ENCODE data around the gene HMGCLL1.

Gene HMGCLL1

DNA sequence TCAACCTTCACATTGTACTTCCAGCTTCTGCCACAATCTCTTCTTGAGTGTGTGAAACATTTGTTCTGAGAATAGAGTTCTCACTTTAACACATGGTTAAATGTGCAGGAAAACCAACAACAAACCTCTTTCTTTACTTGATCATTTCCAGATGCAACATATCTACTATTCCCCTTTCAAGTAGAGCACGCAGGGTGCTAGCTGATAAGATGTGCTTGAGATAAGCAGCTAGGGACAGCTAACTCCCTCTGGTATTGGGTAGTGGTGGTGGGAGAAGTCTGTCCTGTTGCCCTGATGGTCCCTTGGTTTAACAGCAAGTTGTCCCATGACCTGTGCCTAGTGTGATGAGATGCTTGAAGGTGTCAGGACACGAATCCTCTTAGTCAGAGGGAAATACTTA is 15.4 kb upstream of the HMGCLL1 start:
- TF ChIP-seq, protein P1, sequence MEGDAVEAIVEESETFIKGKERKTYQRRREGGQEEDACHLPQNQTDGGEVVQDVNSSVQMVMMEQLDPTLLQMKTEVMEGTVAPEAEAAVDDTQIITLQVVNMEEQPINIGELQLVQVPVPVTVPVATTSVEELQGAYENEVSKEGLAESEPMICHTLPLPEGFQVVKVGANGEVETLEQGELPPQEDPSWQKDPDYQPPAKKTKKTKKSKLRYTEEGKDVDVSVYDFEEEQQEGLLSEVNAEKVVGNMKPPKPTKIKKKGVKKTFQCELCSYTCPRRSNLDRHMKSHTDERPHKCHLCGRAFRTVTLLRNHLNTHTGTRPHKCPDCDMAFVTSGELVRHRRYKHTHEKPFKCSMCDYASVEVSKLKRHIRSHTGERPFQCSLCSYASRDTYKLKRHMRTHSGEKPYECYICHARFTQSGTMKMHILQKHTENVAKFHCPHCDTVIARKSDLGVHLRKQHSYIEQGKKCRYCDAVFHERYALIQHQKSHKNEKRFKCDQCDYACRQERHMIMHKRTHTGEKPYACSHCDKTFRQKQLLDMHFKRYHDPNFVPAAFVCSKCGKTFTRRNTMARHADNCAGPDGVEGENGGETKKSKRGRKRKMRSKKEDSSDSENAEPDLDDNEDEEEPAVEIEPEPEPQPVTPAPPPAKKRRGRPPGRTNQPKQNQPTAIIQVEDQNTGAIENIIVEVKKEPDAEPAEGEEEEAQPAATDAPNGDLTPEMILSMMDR (IDR thresholded peaks at IDR 0.05; ENCODE audit: unreplicated experiment in 3 of 3) = no peak
- H3K4me3 Mint-ChIP-seq = no peak overlapping the region
- no peaks in the 10 kb centered on the region for H3K27me3 Mint-ChIP-seq (ENCODE audit: low read depth)
- H3K27ac Mint-ChIP-seq = no peak overlapping the region
- no peaks in the 10 kb centered on the region for H3K36me3 Mint-ChIP-seq (ENCODE audit: low read depth)
- no peaks in the 10 kb centered on the region for H3K9me3 Mint-ChIP-seq
- no peaks in the 10 kb centered on the region for H3K4me1 Mint-ChIP-seq

DNA sequence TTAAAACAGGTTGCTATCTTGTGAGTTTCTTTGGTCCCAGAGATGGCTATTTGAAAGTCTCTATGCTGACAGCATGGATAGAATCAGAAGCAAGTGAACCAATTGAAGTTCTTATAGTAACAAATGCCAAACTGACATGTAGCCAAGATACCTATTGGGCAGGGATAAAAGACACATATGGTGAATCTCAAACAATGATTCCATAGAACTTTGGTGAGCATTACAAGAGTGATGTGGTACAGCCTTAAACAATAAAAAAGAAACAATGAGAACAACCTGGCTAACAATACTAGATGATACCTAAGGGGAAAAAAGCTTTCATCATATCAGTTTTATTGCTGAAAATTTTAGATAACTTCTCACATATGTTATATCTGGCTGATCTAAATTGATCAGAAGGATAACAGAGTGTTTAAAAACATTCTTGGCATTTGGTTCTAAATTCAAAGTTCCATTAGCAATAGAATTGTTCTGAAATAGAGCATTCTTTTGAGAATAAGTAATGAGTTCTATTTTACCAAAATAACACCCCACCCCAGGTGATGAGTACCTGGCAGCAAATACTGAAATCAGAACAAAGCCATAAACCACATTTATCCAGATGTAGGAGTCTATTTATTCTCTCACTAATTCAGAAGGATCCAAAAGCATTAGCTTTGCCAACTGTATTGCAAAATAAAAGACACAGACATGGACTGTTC is 5.8 kb upstream of the HMGCLL1 start:
- Mint-ChIP-seq H3K4me1 (no peaks in the 10 kb centered on the region), H3K36me3 (ENCODE audit: low read depth) (no peaks in the 10 kb centered on the region), H3K27me3 (ENCODE audit: low read depth) (peaks cover 2% of the 10 kb centered on the region), H3K9me3 (peaks cover 10% of the 10 kb centered on the region), H3K27ac (no peak overlapping the region), H3K4me3 (no peak overlapping the region)
- TF ChIP-seq, protein P1 (IDR thresholded peaks at IDR 0.05; ENCODE audit: unreplicated experiment in 3 of 3) = no peak

DNA sequence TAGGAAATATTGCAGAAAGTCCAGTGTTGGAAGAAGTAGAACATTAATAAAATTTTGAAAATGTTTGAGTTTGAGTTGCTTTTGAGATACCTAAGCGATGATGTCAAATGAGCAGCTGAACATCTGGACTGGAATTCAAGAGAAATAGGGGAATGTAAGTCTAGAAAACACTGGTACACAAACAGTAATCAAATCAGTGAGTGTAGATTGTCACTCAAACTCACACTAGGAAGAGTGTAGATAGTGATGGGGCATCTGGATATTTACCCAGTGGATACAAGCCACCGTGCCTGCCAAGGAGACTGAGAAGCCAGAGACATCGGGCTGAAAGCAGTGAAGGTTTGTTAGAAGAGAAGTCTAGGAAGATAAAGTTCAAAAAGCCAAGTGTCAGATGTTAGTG is 2.2 kb downstream of the HMGCLL1 start:
- Mint-ChIP-seq H3K27me3 (ENCODE audit: low read depth) (peaks cover 11% of the 10 kb centered on the region), H3K9me3 (peaks cover 9% of the 10 kb centered on the region), H3K4me3 (peak overlapping the region in 2 of 3 experiments; percentile 24 to 70), H3K4me1 (peaks cover 5% of the 10 kb centered on the region), H3K27ac (no peak overlapping the region), H3K36me3 (ENCODE audit: low read depth) (no peaks in the 10 kb centered on the region)
- TF ChIP-seq, protein P1 (IDR thresholded peaks at IDR 0.05; ENCODE audit: unreplicated experiment in 3 of 3) = no peak

DNA sequence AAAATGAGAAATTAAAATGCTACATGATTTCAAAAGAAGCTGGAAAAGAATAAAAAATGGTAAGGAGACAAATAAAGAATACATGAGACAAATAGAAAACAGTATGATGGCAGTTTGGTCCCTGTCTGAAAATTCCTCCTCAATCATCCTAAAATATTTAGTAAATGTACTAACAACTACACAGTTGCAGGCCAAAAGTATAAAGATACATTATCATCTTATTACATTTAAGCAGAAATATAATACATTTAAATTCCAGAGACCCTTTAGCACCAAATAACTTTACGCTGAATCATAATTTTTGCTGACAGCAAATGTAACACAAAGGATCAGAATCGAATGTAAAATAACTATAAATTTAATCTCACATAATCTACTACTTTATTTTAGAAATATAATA is 4.4 kb downstream of the HMGCLL1 start:
- Mint-ChIP-seq H3K4me3 (no peak overlapping the region), H3K36me3 (ENCODE audit: low read depth) (no peaks in the 10 kb centered on the region), H3K4me1 (peaks cover 10% of the 10 kb centered on the region), H3K27ac (no peak overlapping the region), H3K9me3 (peaks cover 9% of the 10 kb centered on the region), H3K27me3 (ENCODE audit: low read depth) (peaks cover 8% of the 10 kb centered on the region)
- TF ChIP-seq, protein P1 (IDR thresholded peaks at IDR 0.05; ENCODE audit: unreplicated experiment in 3 of 3) = no peak

DNA sequence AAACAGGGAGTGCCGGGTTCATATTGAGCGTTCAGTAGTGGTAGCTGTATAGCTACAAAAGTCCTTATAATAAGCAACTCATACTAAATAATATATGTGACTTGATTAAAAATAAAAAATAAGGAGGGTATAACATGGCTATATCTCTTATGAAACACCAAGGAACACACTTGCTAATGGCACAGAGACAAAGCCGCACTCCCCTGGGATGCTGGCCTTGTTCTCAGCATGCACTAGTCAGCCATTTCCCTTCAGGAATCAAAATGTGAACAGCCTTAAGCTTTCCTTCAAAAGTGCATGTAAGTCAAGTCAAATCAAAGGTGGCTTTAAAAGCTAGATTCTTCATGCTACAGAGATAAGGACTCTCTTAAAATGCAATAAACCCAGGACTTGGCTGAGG is 9.4 kb downstream of the HMGCLL1 start:
- Mint-ChIP-seq H3K27me3 (ENCODE audit: low read depth) (no peaks in the 10 kb centered on the region), H3K4me3 (no peak overlapping the region), H3K9me3 (peaks cover 9% of the 10 kb centered on the region), H3K27ac (peak overlapping the region in 1 of 3 experiments; percentile 69), H3K36me3 (ENCODE audit: low read depth) (no peaks in the 10 kb centered on the region), H3K4me1 (peaks cover 28% of the 10 kb centered on the region)
- TF ChIP-seq, protein P1 (IDR thresholded peaks at IDR 0.05; ENCODE audit: unreplicated experiment in 3 of 3) = no peak

DNA sequence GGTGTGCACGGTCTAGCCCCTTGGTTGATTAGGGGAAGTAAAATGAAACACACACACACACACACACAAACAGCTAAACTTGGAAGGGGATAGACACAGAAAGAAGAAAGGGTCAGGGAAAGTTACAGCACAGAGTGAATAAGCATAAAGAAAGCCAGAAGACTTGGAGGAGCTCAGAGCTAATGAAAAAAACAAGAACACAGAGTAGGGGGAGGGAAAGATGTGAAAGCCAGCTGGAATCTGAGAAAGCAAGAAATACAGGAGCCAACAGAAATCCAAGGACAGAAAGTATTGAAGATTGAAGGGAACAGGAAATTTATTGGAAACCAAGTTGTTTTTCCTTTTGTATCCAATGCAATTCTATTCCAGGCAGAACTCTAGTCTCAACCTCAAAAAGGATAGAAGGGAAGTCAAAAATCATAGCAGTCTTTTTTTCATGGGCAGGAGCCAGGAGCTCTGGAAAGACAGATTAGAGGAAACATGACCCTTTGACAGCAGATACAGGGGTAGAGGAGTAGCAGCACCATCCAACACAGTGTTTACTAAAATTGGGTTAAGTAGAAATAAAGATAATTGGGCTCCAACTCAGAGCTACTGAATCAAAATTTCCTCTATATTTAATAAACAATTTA is 10.1 kb downstream of the HMGCLL1 start:
- H3K9me3 Mint-ChIP-seq = peaks cover 9% of the 10 kb centered on the region
- no peaks in the 10 kb centered on the region for H3K27me3 Mint-ChIP-seq (ENCODE audit: low read depth)
- no peak overlapping the region for H3K4me3 Mint-ChIP-seq
- H3K36me3 Mint-ChIP-seq (ENCODE audit: low read depth) = no peaks in the 10 kb centered on the region
- H3K4me1 Mint-ChIP-seq = peaks cover 28% of the 10 kb centered on the region
- TF ChIP-seq, protein P1 (IDR thresholded peaks at IDR 0.05; ENCODE audit: unreplicated experiment in 3 of 3) = no peak
- H3K27ac Mint-ChIP-seq = peak overlapping the region; percentile 69 to 81 (median 69)
